NCI-H146 treated with DMSO at 0.1 percent for 48 hours (cell line): ENCODE results near the gene CDK2AP2.
"Not testable (repeated sequence)": the region's sequence is repeated elsewhere in the genome, so short reads cannot be mapped to it uniquely, and the experiment has no call there.

Source experiments
- DNase-seq: peaks from one replicate; lab custom pipeline; 2025; ENCODE audit not compliant: unreplicated experiment; lab: John Stamatoyannopoulos, UW

CDK2AP2 gene

GRCh38 chr11:67468056-67468455 is 39.9 kb downstream of the CDK2AP2 start:
- no peak for DNase-seq

- no peak for DNase-seq
Measured at GRCh38 chr11:67466962-67467771, 40.8 kb downstream of the CDK2AP2 start.

GRCh38 chr11:67466367-67466766 is 41.6 kb downstream of the CDK2AP2 start:
- no peak for DNase-seq

GRCh38 chr11:67465530-67465929 is 42.4 kb downstream of the CDK2AP2 start:
- DNase-seq, result not testable (repeated sequence)

GRCh38 chr11:67465189-67465510 is 42.8 kb downstream of the CDK2AP2 start:
- DNase-seq, result peak; percentile 29

- DNase-seq, result peak; percentile 95
Measured at GRCh38 chr11:67464411-67465188, 43.4 kb downstream of the CDK2AP2 start.

- DNase-seq, result no peak
Measured at GRCh38 chr11:67463680-67464410, 44.1 kb downstream of the CDK2AP2 start.

GRCh38 chr11:67463186-67463585 is 44.8 kb downstream of the CDK2AP2 start:
- DNase-seq, result no peak

- DNase-seq, result no peak
Measured at GRCh38 chr11:67458266-67458665, 49.7 kb downstream of the CDK2AP2 start.

- DNase-seq, result no peak
Measured at GRCh38 chr11:67457453-67457852, 50.5 kb downstream of the CDK2AP2 start.
